H4 (cell line): ENCODE data around the gene SCAF11. TPM values are rescaled to one million over a fixed set of nuclear protein-coding genes. Genes with fewer than 3 reads are reported as not detected.
"Not testable (repeated sequence)": the region's sequence is repeated elsewhere in the genome, so short reads cannot be mapped to it uniquely, and the experiment has no call there.

Experiments
- DNase-seq: peaks from one replicate; pipeline ENCODE4 v3.0.0-alpha.2; 2015; ENCODE audit warnings: low spot score
- total RNA-seq: library from RNA; depleted of rRNA; stranded (reverse); fragments of >200 nt; shearing (Covaris generic); gene quantifications from 2 replicates; pipeline ENCODE4 v1.2.3, GENCODE V29; 2014; rRNA removed

Gene SCAF11, protein sequence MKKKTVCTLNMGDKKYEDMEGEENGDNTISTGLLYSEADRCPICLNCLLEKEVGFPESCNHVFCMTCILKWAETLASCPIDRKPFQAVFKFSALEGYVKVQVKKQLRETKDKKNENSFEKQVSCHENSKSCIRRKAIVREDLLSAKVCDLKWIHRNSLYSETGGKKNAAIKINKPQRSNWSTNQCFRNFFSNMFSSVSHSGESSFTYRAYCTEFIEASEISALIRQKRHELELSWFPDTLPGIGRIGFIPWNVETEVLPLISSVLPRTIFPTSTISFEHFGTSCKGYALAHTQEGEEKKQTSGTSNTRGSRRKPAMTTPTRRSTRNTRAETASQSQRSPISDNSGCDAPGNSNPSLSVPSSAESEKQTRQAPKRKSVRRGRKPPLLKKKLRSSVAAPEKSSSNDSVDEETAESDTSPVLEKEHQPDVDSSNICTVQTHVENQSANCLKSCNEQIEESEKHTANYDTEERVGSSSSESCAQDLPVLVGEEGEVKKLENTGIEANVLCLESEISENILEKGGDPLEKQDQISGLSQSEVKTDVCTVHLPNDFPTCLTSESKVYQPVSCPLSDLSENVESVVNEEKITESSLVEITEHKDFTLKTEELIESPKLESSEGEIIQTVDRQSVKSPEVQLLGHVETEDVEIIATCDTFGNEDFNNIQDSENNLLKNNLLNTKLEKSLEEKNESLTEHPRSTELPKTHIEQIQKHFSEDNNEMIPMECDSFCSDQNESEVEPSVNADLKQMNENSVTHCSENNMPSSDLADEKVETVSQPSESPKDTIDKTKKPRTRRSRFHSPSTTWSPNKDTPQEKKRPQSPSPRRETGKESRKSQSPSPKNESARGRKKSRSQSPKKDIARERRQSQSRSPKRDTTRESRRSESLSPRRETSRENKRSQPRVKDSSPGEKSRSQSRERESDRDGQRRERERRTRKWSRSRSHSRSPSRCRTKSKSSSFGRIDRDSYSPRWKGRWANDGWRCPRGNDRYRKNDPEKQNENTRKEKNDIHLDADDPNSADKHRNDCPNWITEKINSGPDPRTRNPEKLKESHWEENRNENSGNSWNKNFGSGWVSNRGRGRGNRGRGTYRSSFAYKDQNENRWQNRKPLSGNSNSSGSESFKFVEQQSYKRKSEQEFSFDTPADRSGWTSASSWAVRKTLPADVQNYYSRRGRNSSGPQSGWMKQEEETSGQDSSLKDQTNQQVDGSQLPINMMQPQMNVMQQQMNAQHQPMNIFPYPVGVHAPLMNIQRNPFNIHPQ (N-terminal part only)
- total RNA-seq: 54.8 and 64.7 TPM in 2 replicates

DNA sequence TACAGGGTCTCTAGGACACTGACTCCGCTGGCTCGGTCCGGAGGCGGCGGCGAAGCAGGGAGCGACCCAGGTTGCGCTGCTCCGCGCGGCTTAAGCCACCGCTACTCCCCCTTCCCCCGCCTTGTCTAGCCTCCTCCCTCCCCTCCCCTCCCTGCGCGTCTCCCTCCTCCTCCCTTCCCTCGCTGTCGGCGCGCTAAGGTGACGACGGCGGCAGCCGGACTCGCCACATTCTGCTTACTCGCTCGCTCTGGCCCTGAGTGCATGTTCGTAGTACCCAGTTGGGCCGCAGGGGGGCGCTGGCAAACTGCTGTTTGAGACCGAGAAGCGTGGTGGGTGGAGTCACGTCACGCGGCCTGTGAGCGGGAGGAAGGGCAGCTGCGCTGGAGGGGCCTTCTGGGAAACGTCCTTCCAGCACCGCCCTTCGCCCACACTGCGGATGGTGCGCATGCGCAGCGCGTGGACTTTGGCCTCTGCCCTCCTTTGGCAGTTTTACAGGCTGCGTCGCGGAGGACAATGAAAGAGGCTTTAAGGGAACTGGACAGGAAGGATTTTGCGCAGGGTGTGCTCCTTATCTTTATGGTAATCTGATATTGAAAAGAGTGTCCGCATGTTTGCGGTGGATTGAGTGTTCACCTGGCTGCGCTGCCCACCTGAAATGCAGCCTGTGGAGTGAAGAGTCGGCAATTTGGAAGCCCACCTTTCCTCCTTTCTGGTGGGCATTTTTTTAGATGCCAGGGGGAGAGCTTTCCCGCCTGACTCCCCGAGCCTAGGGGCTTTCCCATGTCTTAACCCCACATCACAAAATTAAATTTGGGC, at the start of gene SCAF11:
SCAF11 (minus strand) TSS at position 107 of the 816 bp plus-strand sequence. CDS start 26,407 bp downstream, outside the sequence.
- peak; percentile 99 for DNase-seq

DNA sequence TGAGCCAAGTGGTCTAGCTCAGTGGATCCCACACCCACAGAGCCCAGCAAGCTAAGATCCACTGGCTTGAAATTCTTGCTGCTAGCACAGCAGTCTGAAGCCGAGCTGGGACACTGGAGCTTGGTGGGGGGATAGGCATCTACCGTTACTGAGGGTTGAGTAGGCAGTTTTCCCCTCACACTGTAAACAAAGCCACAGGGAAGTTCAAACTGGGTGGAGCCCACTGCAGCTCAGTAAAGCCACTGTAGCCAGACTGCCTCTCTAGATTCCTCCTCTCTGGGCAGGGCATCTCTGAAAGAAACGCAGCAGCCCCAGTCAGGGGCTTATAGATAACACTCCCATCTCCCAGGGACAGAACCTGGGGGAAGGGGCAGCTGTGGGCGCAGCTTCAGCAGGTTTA, 46.7 kb upstream of the SCAF11 start:
- not testable (repeated sequence) for DNase-seq

DNA sequence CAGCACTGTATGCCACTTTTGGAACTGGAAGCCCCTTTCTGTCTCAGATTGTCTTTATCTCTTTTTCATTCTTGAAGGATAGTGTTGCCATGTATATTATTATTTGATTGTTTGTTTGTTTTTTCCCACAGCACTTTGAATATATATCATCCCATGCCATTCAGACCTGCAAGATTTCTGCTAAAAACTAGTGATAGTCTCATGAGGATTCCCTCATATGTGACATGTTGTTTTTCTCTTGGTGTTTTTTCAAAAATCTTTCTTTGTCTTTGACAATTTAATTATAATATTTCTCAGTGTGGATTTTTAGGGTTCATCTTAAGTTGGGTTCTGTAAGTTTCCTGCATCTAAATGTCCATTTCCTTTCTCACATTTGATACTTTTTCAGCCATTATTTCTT, 36.8 kb upstream of the SCAF11 start:
- DNase-seq: no peak

DNA sequence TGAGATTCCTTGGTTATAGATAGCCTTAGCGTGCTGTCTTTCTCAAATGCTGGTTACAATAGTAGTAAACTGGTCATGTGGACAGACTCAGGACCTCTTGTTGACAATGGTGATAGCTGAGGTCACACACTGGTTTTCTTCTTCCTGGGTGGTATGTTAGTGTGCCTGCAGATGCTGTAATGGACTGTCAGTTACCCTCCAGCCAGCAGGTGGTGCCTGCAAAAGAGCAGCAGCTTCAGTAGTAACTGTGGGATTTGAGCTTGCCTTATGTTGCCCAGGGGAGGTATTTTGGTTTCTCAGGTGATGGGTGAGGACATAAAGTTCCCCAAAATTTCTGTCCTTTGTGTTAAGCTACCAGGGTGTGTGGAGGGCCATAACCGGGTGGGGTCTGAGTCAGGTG, 33.7 kb upstream of the SCAF11 start:
- no peak for DNase-seq

DNA sequence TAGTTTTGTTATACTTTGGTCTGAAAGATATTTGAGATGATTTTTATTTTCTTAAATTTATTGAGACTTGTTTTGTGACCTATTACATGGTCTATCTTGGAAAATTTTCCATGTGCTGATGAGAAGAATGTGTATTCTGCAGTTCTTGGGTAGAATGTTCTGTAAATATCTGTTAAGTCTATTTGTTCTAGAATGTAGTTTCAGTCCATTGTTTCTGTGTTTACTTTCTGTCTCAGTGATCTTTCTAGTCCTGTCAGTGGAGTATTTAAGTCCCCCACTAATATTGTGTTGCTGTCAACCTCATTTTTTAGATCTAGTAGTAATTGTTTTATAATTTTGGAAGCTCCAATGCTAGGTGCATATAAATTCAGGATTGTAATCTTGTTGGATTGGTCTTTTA, 30.4 kb upstream of the SCAF11 start:
- DNase-seq: no peak

DNA sequence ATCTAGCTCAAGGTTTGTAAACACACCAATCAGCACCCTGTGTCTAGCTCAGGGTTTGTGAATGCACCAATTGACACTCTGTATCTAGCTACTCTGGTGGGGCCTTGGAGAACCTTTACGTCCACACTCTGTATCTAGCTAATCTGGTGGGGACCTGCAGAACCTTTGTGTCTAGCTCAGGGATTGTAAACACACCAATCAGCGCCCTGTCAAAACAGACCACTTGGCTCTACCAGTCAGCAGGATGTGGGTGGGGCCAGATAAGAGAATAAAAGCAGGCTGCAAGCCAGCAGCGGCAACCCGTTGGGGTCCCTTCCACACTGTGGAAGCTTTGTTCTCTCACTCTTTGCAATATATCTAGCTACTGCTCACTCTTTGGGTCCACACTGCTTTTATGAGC, 28.3 kb upstream of the SCAF11 start:
- DNase-seq: not testable (repeated sequence)

DNA sequence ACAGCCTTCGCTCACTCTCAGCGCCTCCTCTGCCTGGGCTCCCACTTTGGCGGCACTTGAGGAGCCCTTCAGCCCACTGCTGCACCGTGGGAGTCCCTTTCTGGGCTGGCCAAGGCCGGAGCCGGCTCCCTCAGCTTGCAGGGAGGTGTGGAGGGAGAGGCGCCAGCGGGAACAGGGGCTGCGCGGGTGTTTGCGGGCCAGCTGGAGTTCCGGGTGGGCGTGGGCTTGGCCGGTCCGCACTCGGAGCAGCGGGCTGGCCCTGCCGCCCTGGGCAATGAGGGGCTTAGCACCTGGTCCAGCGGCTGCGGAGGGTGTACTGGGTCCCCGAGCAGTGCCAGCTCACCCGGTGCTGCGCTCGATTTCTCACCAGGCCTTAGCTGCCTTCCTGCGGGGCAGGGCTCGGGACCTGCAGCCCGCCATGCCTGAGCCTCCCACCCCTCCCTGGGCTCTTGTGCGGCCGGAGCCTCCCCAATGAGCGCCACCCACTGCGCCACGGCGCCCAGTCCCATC, 27.5 kb upstream of the SCAF11 start:
- DNase-seq: not testable (repeated sequence)

DNA sequence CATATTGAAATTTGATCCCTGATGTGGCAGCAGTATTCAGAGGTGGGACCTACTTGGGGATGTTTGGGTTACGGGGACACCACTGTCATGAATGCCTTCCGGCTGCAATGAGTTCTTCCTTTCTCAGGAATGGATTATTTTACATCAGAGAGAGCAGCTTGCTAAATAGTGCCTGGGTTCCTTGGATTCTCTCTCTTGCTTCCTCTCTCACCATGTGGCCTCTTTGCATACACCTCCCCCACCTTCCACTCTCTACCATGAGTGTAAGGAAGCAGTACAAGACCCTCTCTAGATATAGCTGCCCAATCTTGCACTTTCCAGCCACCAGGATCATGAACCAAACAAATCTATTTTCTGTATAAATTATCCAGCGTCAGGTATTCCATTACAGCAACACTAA, 15.4 kb upstream of the SCAF11 start:
- no peak for DNase-seq

DNA sequence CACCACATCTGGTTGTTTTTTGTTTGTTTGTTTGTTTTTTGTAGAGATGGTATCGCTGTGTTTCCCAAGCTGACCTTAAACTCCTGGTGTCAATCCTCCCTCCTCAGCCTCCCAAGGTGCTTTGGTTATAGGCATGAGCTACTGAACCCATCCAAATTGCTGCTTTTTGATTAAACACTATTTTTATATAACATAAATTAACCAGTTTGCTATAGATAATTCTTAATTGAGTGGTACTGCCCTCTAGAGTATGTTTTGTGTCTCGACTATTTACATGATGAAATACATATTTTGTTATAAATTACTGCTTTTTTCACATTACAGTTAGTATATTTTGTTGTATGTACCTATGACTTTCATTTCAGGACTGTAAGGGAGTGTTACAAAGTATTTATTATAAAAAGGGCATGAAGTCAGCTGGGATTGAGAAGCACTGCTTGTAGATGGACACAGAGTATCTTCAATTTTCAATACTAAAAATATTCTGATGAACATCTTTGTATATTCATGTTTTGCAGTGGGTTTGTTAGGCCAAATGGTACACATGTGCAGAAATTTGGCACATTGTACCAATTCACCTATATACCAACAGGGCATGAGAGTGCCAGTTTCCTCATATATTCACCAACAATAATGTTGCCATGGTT, 14.9 kb upstream of the SCAF11 start:
- no peak for DNase-seq

DNA sequence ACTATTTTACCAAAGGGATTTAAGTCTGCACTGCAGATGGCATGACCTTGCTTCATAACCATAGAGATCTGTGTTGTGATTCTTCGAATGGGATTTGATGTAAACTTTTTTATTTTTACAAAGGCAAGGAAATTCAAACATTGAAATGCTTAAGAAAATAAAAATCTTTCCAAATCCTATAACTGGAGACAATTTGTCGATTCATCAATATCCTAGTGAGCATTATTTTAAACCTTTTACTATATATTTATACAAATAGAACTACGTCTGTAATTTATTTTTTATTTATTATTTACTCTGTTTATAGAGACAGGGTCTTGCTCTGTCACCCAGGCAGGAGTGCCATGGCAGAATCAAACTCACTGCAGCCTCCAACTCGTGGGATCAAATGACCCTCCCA, 14.3 kb upstream of the SCAF11 start:
- no peak for DNase-seq

DNA sequence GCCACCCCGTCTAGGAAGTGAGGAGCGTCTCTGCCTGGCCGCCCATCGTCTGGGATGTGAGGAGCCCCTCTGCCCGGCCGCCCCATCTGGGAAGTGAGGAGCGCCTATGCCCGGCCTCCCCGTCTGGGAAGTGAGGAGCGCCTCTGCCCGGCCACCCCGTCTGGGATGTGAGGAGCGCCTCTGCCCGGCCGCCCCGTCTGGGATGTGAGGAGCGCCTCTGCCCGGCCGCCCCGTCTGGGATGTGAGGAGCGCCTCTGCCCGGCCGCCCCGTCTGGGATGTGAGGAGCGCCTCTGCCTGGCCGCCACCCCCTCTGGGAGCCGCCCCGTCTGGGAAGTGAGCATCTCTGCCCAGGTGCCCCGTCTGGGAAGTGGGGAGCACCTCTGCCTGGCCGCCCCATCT, 9.7 kb upstream of the SCAF11 start:
- not testable (repeated sequence) for DNase-seq

DNA sequence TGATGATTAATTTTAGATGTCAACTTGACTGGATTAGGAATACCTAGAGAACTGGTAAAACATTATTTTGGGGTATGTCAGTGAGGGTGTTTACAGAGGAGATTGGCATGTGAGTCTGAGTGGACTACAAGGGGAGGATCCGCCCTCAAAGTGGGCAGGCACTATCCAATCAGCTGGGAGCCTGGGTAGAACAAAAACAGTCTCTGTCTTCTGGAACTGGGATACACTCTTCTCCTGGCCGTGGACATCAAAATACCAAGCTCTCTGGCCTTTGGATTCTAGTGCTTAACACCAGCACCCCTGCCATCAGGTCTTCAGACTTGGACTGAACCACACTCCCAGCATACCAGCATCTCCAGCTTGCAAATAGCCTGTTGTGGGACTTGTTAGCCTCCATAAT, 4.4 kb upstream of the SCAF11 start:
- DNase-seq: no peak

DNA sequence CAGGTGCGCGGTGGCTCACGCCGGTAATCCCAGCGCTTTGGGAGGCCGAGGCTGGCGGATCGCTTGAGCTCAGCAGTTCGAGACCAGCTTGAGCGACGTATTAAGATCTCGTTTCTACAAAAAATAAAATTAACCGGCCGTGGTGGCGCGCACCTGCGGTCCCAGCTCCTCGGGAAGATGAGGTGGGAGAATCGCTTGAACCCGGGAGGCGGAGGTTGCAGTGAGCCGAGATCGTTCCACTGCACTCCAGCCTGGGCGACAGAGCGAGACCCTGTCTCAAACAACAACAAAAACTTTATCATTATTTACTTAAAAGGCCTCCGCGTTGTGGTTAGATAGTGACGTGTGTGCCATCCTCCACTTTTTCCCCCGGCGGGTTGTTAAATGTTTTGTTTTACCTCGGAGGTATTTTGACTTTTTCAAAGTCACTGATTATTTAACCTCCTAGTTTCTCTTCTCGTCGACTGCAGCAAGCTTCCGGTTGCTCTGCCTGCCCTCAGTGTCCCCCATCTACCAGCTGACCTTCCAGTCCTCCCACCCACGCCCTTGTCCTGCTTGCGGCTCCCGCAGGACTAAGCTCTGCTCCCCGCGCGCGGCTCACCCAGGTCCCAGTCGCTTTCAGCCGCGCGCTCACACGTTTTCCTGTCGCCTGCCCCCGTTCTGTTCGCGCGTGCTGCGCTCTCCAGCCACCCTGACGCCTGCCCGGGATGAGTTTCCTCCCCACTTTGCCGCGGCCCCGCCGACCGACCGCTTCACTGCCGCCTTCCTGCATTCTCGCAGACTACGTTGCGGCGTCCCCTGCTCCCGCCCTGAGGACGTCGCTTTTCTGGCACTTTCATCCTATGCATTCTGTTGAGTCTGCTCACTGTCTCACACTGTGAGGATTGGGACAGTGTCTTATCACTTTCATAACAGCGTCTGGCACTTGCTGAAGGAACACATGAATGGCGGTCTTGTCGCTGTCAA, 1.2 kb upstream of the SCAF11 start:
- DNase-seq: peak; percentile 56

DNA sequence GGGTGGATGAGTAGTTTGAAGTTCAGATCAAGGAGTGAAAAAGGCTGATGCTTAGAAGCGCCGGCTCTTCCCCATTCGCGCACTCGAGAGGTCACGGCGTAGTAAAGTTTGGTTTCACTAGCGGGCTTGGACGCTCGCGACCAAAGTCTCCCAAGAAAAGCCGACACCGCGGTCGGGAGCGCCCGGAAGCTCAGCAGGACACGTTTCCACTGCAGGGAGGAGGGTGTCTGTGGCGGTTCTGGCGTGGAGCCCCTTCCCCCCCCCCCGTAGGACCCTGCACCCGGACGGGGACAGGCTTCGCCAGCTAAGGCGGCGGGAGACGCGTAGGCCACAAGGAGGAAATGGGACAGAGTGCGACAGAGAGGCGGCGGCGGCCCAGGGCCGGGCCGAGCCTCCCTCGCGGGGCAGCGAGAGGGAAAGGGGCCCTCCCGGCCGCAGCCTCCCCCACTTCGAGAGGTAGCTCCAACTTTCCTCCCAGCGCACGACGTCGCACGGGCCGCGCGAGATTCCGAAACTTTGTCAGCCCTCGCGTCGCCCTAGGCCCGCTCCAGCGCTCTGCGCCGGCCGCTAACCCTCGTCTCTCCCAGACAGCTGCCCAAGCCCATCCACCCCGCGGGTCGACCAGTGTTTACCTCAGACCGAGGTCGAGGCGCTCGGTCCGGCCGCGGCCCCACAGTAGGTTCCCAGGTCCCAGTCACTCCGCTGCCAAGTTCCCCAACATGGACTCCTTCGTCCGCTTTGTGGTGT, 480 bp downstream of the SCAF11 start:
- DNase-seq: peak; percentile 53

DNA sequence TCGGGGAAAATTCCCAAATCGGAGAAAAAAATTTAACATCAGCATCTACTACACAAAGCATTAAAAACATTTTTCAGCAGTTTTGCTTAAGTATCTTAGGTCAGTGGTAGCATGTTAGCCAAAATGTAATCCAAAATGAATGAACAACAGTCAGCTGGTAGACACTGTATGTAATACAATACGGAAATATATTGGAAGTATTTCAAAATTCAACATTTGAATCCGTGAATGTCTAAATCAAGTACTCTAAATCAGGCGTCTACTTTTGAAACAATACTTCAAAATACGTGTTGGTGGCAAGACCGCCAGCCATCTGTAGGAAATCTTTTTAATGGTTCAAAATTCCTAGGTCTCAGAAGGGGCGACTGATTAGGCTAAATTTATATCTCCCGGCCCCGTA, 1.1 kb downstream of the SCAF11 start:
- DNase-seq: no peak

DNA sequence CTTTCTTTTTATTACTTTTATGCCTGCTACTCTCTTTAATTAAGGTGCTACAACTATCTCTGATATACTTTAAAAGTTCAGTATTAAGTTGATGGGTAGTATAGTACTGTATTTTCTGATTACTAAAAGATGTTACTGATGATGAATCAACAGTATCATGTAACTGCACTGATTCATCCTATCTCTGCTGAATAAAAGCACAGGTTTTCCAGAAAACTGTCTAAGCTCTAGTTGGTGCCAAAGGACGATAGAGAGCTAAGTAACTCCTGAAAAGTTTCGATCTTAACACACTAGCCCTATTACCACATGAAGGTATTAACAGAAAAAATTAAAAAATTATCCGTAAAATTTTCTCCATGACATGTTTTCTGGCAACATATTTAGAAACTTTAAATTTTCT, 2.1 kb downstream of the SCAF11 start:
- no peak for DNase-seq

DNA sequence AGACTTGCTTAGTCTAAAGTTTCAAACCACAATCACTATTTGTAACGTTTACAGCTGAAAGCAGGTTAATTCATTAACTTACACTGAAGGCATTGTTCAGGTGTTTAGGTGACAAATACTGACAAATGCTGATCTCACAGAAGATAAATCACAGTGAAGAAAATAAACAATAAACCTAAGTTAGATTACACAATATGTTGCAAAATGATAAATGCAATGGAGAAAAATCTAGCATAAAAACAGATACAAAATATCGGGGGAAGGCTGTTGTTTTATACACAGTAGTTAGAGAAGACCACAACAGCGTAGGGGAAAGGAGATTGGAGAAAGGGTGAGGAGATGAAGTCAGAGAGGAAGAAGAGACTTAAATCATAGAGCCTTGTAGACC, 3.0 kb downstream of the SCAF11 start:
- no peak for DNase-seq

DNA sequence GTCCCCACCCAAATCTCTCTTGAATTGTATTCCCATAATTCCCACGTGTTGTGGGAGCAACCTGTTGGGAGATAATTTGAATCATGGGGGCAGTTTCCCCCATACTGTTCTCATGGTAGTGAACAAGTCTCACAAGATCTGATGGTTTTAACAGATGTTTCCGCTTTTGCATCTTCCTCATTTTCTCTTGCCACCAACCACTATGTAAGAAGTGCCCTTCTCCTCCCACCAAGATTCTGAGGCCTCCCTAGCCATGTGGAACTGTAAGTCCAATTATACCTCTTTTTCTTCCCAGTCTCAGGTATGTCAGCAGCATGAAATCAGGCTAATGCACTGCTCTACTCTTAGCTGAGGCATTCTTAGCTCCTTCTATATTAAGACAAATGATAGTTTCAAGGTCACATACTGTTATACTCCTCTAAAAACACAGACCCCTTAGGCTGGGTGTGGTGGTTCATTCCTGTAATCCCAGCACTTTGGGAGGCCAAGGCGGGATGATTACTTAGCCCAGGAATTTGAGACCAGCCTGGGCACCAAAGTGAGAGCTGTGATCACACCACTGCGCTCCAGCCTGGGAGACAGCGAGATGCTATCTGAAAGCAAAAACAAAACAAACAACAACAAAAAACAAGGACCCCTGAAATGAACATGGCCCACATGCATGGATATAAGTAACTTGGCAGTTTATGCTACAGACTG, 3.6 kb downstream of the SCAF11 start:
- DNase-seq: no peak
